GM06990 (cell line): ENCODE results near the gene TNC.

ENCODE experiments used
- DNase-seq: peaks from one replicate; pipeline ENCODE4 v3.0.0-alpha.2; 2011; ENCODE audit not compliant: insufficient read length; ENCODE audit errors: extremely low read depth
- H3K27me3 ChIP-seq: replicated peaks from 2 replicates; pipeline ENCODE4 v1.6.0; 2011; ENCODE audit warnings: low read length; ENCODE audit not compliant: control insufficient read depth, insufficient read depth
- H3K36me3 ChIP-seq: 2 replicates; pipeline ENCODE4 v1.5.1; 2011; ENCODE audit warnings: low read length; ENCODE audit not compliant: control insufficient read depth, insufficient read depth
- H3K4me3 ChIP-seq: replicated peaks from 2 replicates; pipeline ENCODE4 v1.5.1; 2011; ENCODE audit warnings: low read depth, mild to moderate bottlenecking, control low read depth, low read length
- CTCF ChIP-seq: IDR thresholded peaks from 2 replicates; pipeline ENCODE4 v1.5.1; 2011; ENCODE audit warnings: low read length, control low read depth, mild to moderate bottlenecking, inconsistent platforms; ENCODE audit not compliant: insufficient read depth, poor library complexity, severe bottlenecking

TNC gene

GRCh38 chr9:115013998-115014397 lies 104.0 kb downstream of the TNC start:
- Histone ChIP-seq H3K36me3 (no peaks in the 10 kb centered on the region), H3K4me3 (no peak overlapping the region), H3K27me3 (peaks cover 1% of the 10 kb centered on the region)
- TF ChIP-seq CTCF: peak; percentile 72
- no peak for DNase-seq

- no peak for DNase-seq
- Histone ChIP-seq H3K27me3 (peaks cover 1% of the 10 kb centered on the region), H3K36me3 (no peaks in the 10 kb centered on the region), H3K4me3 (no peak overlapping the region)
- TF ChIP-seq CTCF: no peak
These were observed 105.5 kb downstream of the TNC start for GRCh38 chr9:115012486-115012885.

- Histone ChIP-seq H3K27me3 (peaks cover 1% of the 10 kb centered on the region), H3K4me3 (no peak overlapping the region), H3K36me3 (no peaks in the 10 kb centered on the region)
- no peak for DNase-seq
- TF ChIP-seq CTCF: no peak
These were observed 107.1 kb downstream of the TNC start for GRCh38 chr9:115010874-115011273.

GRCh38 chr9:115008536-115009270 lies 109.3 kb downstream of the TNC start:
- DNase-seq: no peak
- H3K36me3 ChIP-seq: no peaks in the 10 kb centered on the region
- H3K4me3 ChIP-seq: no peak overlapping the region
- no peak for TF ChIP-seq CTCF
- peaks cover 1% of the 10 kb centered on the region; the same call in 1 of the 2 replicates for H3K27me3 ChIP-seq

- Histone ChIP-seq H3K4me3 (no peak overlapping the region), H3K27me3 (0 out of 2 replicates have a peak, but pooled peaks cover 1% of the 10 kb centered on the region), H3K36me3 (no peaks in the 10 kb centered on the region)
- no peak for TF ChIP-seq CTCF
- DNase-seq: no peak
These were observed 111.3 kb downstream of the TNC start for GRCh38 chr9:115006660-115007059.

GRCh38 chr9:115005322-115005721 lies 112.6 kb downstream of the TNC start:
- TF ChIP-seq CTCF: no peak
- DNase-seq: no peak
- no peak overlapping the region for H3K4me3 ChIP-seq
- no peaks in the 10 kb centered on the region for H3K36me3 ChIP-seq
- 0 out of 2 replicates have a peak, but pooled peaks cover 1% of the 10 kb centered on the region for H3K27me3 ChIP-seq
